ENCODE measurements around the gene CEMIP. TPM values are rescaled to one million over a fixed set of nuclear protein-coding genes. Genes with fewer than 3 reads are reported as not detected.

The CEMIP gene
- total RNA-seq, 4 donors from 2014 or later, result 3.4 to 9.7 (median 4.9) TPM

DNA sequence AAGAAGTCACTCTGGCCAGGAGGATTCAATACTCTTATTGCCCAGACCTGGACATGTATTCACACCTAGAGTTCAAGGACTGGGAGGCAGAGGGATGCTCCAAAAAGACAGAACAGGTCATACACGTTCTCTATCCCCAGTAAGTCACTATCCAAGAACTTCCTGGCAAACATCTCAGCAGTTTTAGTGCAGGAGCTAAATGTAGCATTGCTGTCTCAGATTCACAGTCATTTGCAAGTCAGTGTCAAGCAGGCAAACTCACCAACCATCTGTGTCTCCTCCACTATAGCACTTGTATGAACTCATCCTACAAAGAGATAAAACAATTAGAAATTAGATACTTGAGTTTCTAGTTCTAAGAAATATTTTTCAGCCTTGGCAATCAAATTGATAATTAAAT lies 45.7 kb upstream of the CEMIP start:
- WGBS, 2 donors, result 55 to 60% methylated on average over 1 of the region's 1 CpG
- DNase-seq (ENCODE audit: low spot score in 2 of 2), result no peak
- no peak overlapping the region for H3K4me3 ChIP-seq (ENCODE audit: low read depth, poor library complexity, severe bottlenecking)
- TF ChIP-seq, protein P1, sequence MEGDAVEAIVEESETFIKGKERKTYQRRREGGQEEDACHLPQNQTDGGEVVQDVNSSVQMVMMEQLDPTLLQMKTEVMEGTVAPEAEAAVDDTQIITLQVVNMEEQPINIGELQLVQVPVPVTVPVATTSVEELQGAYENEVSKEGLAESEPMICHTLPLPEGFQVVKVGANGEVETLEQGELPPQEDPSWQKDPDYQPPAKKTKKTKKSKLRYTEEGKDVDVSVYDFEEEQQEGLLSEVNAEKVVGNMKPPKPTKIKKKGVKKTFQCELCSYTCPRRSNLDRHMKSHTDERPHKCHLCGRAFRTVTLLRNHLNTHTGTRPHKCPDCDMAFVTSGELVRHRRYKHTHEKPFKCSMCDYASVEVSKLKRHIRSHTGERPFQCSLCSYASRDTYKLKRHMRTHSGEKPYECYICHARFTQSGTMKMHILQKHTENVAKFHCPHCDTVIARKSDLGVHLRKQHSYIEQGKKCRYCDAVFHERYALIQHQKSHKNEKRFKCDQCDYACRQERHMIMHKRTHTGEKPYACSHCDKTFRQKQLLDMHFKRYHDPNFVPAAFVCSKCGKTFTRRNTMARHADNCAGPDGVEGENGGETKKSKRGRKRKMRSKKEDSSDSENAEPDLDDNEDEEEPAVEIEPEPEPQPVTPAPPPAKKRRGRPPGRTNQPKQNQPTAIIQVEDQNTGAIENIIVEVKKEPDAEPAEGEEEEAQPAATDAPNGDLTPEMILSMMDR (IDR thresholded peaks at IDR 0.05), result no peak
- TF ChIP-seq POLR2A (IDR thresholded peaks at IDR 0.05), result no peak
- intact Hi-C loops (cut with DNase I; ENCODE audit: low total_unique reads), result no loop called here

- TF ChIP-seq POLR2A (IDR thresholded peaks at IDR 0.05), result no peak
- TF ChIP-seq, protein P1 (IDR thresholded peaks at IDR 0.05), result no peak
- intact Hi-C loops (cut with DNase I; ENCODE audit: low total_unique reads), result no loop called here
- WGBS, 2 donors, result 95 to 98% methylated on average over 8 of the region's 8 CpGs
- no peak overlapping the region for H3K4me3 ChIP-seq (ENCODE audit: low read depth, poor library complexity, severe bottlenecking)
- DNase-seq (ENCODE audit: low spot score in 2 of 2), result no peak
These were observed 43.8 kb upstream of the CEMIP start for GRCh38 chr15:80735344-80735743.

DNA sequence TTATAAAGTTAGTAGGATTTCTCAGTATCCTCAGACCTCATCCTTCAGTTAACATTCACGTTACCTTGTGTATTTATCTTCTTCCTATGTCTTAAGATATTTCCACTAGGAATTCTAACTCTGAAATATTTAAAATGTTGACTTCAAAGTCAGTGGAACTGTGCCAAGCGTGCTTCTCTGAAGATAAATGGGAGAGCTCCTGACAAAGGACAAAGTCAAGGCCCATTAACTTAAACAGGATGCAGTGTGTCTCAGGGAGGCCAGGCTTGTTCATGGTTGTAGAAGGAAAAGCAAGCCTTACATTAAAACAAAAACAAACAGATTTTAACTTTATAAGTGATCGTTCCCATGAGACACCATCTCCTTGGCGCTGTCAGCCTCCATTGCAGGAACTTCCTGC lies 42.6 kb upstream of the CEMIP start:
- TF ChIP-seq, protein P1 (IDR thresholded peaks at IDR 0.05), result no peak
- TF ChIP-seq POLR2A (IDR thresholded peaks at IDR 0.05), result no peak
- WGBS, 2 donors, result 81 to 84% methylated on average over 4 of the region's 4 CpGs
- no peak for DNase-seq (ENCODE audit: low spot score in 2 of 2)
- intact Hi-C loops (cut with DNase I; ENCODE audit: low total_unique reads), result no loop called here
- no peak overlapping the region for H3K4me3 ChIP-seq (ENCODE audit: low read depth, poor library complexity, severe bottlenecking)

DNA sequence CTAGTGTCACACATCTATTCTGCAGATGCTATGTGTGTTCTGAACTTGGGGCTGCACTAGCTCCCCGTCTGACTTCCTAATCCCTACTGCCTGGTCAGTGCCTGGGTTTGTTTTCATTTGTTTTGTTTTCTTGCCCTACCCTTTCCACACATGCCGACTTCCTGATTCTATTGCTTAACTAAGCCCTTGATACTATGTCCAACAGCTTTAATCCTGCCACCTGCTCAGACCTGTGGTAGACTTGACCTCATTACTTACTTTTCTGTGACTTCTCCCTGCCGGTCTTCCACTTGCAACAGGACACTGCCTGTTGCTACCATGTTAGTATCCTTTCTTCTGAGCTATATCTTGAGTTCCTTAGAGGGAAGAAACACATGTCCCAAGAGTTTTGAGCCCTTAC lies 39.3 kb upstream of the CEMIP start:
- WGBS, 2 donors, result 88 to 90% methylated on average over 3 of the region's 3 CpGs
- no peak for DNase-seq (ENCODE audit: low spot score in 2 of 2)
- intact Hi-C loops (cut with DNase I; ENCODE audit: low total_unique reads), result no loop called here
- TF ChIP-seq POLR2A (IDR thresholded peaks at IDR 0.05), result no peak
- TF ChIP-seq, protein P1 (IDR thresholded peaks at IDR 0.05), result no peak
- H3K4me3 ChIP-seq (ENCODE audit: low read depth, poor library complexity, severe bottlenecking), result no peak overlapping the region

GRCh38 chr15:80742081-80742480 lies 37.1 kb upstream of the CEMIP start:
- intact Hi-C loops (cut with DNase I; ENCODE audit: low total_unique reads), result no loop called here
- TF ChIP-seq POLR2A (IDR thresholded peaks at IDR 0.05), result no peak
- TF ChIP-seq, protein P1 (IDR thresholded peaks at IDR 0.05), result no peak
- H3K4me3 ChIP-seq (ENCODE audit: low read depth, poor library complexity, severe bottlenecking), result no peak overlapping the region
- WGBS, 2 donors, result 95 to 98% methylated on average over 4 of the region's 4 CpGs
- no peak for DNase-seq (ENCODE audit: low spot score in 2 of 2)

- WGBS, 2 donors, result 91 to 93% methylated on average over 11 of the region's 11 CpGs
- intact Hi-C loops (cut with DNase I; ENCODE audit: low total_unique reads), result no loop called here
- no peak for TF ChIP-seq POLR2A (IDR thresholded peaks at IDR 0.05)
- TF ChIP-seq, protein P1 (IDR thresholded peaks at IDR 0.05), result no peak
- no peak overlapping the region for H3K4me3 ChIP-seq (ENCODE audit: low read depth, poor library complexity, severe bottlenecking)
- no peak for DNase-seq (ENCODE audit: low spot score in 2 of 2)
These were observed 35.9 kb upstream of the CEMIP start for GRCh38 chr15:80743189-80743833.

Data from lower leg skin (tissue), 4 donors.